ENCODE measurements around the gene EIF4A3. TPM values are rescaled to one million over a fixed set of nuclear protein-coding genes. Genes with fewer than 3 reads are reported as not detected.

The EIF4A3 gene
- total RNA-seq, 1 donor: 84.6 TPM

DNA sequence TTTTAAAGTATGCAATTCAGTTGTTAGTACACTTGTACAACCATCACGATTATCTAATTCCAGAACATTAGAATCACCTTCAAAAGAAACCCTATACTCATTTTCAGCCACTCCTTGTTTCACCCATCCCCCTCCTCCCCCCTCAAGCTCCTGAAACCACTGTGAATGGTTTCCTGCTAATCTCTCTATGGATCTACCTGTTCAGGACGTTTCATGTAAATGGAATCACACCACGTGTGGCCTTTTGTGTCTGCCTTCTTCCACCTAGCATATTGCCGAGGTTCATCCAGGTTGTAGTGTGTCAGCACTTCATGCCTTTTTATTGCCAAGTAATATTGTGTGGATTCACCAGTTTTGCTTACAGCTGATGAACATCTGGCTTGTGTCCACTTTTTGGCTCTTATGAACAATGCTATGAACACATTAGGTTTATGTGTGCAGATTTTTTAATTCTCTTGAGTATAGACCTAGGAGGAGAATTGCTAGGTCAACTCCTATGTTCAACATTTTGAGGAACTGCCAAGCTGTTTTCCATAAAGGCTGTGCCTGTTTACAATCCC, 17.8 kb downstream of the EIF4A3 start:
- TF ChIP-seq, protein P1, sequence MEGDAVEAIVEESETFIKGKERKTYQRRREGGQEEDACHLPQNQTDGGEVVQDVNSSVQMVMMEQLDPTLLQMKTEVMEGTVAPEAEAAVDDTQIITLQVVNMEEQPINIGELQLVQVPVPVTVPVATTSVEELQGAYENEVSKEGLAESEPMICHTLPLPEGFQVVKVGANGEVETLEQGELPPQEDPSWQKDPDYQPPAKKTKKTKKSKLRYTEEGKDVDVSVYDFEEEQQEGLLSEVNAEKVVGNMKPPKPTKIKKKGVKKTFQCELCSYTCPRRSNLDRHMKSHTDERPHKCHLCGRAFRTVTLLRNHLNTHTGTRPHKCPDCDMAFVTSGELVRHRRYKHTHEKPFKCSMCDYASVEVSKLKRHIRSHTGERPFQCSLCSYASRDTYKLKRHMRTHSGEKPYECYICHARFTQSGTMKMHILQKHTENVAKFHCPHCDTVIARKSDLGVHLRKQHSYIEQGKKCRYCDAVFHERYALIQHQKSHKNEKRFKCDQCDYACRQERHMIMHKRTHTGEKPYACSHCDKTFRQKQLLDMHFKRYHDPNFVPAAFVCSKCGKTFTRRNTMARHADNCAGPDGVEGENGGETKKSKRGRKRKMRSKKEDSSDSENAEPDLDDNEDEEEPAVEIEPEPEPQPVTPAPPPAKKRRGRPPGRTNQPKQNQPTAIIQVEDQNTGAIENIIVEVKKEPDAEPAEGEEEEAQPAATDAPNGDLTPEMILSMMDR (IDR thresholded peaks at IDR 0.05; ENCODE audit: insufficient read depth, low read depth, low read length): no peak
- no peak overlapping the region for H3K4me3 ChIP-seq (ENCODE audit: low read depth, low read length)
- no peak for DNase-seq (ENCODE audit: low read depth)

DNA sequence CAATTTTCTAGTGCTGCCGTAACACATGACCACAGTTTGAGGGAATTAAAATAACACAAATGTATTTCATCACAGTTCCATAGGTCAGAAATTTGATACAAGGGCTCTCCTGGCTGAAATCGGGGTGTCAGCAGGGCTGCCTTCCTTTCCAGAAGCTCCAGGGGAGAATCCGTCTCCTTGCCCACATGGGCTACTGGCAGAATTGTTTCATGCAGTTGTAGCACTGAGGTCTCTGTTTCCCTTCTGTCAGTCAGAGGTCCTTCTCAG, 20.5 kb downstream of the EIF4A3 start:
- DNase-seq (ENCODE audit: low read depth): no peak
- H3K4me3 ChIP-seq (ENCODE audit: low read depth, low read length): no peak overlapping the region
- TF ChIP-seq, protein P1 (IDR thresholded peaks at IDR 0.05; ENCODE audit: insufficient read depth, low read depth, low read length): no peak

DNA sequence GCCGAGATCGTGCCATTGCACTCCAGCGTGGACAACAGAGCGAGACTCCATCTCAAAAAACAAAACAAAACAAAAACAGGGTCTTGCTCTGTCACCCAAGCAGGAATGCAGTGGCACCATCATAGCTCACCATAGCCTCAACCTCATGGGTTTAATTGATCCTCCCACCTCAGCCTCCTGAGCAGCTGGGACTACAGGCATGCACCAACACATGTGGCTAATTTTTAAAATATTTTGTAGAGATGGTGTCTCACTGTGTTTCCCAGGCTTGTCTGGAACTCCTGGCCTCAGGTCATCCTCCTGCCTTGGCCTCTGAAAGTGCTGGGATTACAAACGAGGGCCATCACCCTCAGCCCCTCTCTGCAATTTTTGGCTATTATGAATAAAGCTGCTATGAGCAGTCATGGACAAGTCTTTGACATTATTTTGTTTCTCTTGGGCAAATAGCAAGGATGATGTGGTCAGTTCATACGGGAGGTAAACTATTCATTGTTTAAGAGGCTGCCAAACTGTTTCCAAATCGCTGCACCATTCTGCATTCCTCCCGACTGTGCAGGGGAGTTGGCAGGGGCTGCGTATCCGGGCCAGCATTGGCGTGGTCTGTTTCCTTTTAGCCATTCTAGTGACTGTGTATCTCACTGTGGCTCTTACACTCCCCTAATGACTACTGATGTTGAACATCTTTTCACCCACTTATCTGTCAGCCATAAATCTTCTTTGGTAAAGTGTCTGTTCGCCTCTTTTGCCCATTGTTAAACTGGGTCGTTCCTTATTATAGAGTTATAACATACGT, 21.1 kb downstream of the EIF4A3 start:
- TF ChIP-seq, protein P1 (IDR thresholded peaks at IDR 0.05; ENCODE audit: insufficient read depth, low read depth, low read length): no peak
- peak; percentile 49 for DNase-seq (ENCODE audit: low read depth)
- no peak overlapping the region for H3K4me3 ChIP-seq (ENCODE audit: low read depth, low read length)

DNA sequence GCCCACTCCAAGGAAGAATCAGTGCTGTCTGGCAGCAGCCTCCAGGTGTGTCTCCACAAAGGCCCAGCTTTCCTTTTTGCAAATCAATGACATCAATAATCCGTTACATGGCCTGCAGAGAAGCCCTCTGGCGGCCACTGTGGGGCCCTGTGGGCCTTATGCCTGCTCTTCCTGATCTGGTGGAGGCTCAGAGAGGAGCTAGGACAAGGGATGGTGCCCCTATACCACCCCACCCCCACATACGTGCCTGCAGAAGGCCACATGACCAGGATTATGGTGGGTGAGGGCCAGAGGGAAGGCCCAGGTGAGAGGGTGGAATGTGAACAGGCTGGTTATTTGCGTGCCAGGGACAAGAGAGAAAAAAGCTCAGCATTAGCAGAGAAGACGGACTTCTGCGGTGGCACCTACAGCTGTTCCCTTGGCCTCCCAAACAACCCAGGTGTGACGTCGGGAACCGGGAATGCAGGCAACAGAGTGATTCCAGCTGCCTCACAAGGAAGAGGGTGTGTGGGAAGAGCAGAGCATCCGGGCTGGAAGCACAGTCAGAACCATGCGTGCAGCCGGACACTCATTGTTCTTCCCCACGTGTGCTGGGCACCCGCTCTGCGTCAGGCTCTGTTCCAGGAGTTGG, 22.5 kb downstream of the EIF4A3 start:
- TF ChIP-seq, protein P1 (IDR thresholded peaks at IDR 0.05; ENCODE audit: insufficient read depth, low read depth, low read length): peak; percentile 56
- H3K4me3 ChIP-seq (ENCODE audit: low read depth, low read length): no peak overlapping the region
- DNase-seq (ENCODE audit: low read depth): no peak

DNA sequence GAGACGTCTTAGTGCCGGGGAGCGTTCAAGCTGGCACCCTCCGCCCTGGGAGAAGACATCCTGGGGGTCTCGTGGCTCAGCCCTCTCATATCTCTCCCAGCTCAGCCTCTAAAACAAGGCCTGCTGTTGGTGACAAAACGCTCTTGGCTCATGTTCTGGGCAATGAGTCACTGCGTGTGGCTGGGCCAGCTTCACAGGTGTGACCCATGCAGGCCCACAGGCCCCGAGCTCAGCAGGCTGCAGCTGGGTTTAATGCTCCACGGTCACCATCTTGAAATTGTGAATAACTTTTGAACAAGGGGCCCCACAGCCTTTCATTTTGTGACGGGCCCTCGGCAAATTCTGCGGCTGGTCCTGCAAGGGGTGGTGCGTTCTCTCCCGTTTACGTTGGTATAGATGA, 23.1 kb downstream of the EIF4A3 start:
- DNase-seq (ENCODE audit: low read depth): no peak
- H3K4me3 ChIP-seq (ENCODE audit: low read depth, low read length): no peak overlapping the region
- TF ChIP-seq, protein P1 (IDR thresholded peaks at IDR 0.05; ENCODE audit: insufficient read depth, low read depth, low read length): no peak

DNA sequence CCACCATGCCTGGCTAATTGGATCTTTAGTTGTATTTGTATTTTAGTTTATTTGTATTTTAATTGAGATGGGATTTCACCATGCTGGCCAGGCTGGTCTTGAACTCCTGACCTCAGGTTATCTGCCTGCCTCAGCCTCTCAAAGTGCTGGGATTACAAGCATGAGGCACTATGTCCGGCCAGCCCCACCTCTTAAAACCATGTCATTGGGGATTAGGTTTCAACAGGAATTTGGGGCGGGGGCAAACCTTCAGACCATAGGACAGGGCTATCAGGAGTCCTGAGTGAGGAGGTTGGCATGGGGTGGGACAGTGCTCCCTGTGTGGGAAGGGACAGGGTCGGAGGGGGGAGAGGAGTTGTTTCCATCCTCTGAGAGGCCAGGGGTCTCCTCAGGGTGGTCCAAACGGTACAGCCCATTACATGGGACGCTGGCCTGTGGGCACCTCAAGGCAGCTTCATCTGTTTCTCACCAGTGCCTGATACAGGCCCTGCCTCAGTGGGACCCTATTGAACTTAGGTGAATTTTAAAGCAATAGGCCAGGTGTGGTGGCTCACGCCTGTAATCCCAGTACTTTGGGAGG, 23.9 kb downstream of the EIF4A3 start:
- H3K4me3 ChIP-seq (ENCODE audit: low read depth, low read length): no peak overlapping the region
- TF ChIP-seq, protein P1 (IDR thresholded peaks at IDR 0.05; ENCODE audit: insufficient read depth, low read depth, low read length): no peak
- no peak for DNase-seq (ENCODE audit: low read depth)

Measured in fibroblast of villous mesenchyme (primary cell).